Gastrocnemius medialis (tissue), 4 donors: ENCODE data around the gene RPS6KC1. TPM values are rescaled to one million over a fixed set of nuclear protein-coding genes. Genes with fewer than 3 reads are reported as not detected.
A peak's percentile ranks its signal among the peaks of the same experiment; 100 is the strongest.

Source experiments
- ATAC-seq, 2 donors: fragments of 150-250 bp; one replicate each; pipeline ENCODE4 v1.9.1; 2016
- DNase-seq, 2 donors: peaks; one replicate each; pipeline ENCODE4 v3.0.0-alpha.2; 2019
- H3K27ac ChIP-seq, 4 donors: fragments of 200-600 bp; sonication (generic); 1 replicate in 1 of 4; 2 replicates in 3 of 4; pipeline ENCODE4 v1.5.1; 2016 to 2018; ENCODE audit warnings: mild to moderate bottlenecking in 2 of 4, moderate library complexity in 1 of 4
- H3K27me3 ChIP-seq, 3 donors: fragments of 200-600 bp; sonication (generic) in 2 of 3; 1 replicate in 1 of 3; 2 replicates in 2 of 3; pipeline versions ENCODE4 v1.5.1 to v1.6.0; 2016 to 2019; ENCODE audit warnings: mild to moderate bottlenecking in 1 of 3, moderate library complexity in 1 of 3
- H3K36me3 ChIP-seq, 2 donors: fragments of 200-600 bp; sonication (generic) in 1 of 2; one replicate each; pipeline ENCODE4 v1.5.1; 2017 to 2018
- H3K4me1 ChIP-seq, 2 donors: fragments of 200-600 bp; sonication (generic) in 1 of 2; one replicate each; pipeline ENCODE4 v1.5.1; 2016 to 2017; ENCODE audit warnings: mild to moderate bottlenecking in 2 of 2
- H3K4me3 ChIP-seq, 4 donors: fragments of 200-600 bp; sonication (generic) in 3 of 4; 1 replicate in 1 of 4; 2 replicates in 3 of 4; pipeline ENCODE4 v1.5.1; 2016 to 2019; ENCODE audit warnings: mild to moderate bottlenecking in 2 of 4
- H3K9me3 ChIP-seq, 3 donors: fragments of 200-600 bp; sonication (generic) in 2 of 3; 1 replicate in 1 of 3; 2 replicates in 2 of 3; pipeline ENCODE4 v1.5.1; 2016 to 2019
- POLR2A ChIP-seq, 2 donors: fragments of 450-650 bp; IDR thresholded peaks; one replicate each; pipeline ENCODE4 v1.6.1; 2017; ENCODE audit warnings: antibody characterized with exemption in 2 of 2, mild to moderate bottlenecking in 2 of 2, moderate library complexity in 2 of 2
- in situ Hi-C, 4 donors: fragments of 200-750 bp; cut with MboI; loops; one replicate each; pipeline versions ENCODE4 v1.15.0 to v1.8.0; 2017; ENCODE audit warnings: low sequenced_read_pairs in 4 of 4
- intact Hi-C: fragments of 100-400 bp; cut with DNase I; formaldehyde crosslinking; loops from one replicate; pipeline ENCODE4 v1.15.1; 2023; ENCODE audit warnings: low total_unique reads
- total RNA-seq, 4 donors: library from RNA; depleted of rRNA; stranded (reverse); fragments of >200 nt; gene quantifications; one replicate each; pipeline versions ENCODE4 v1.1.0 to v1.2.3, GENCODE V29; 2016
- TF ChIP-seq, protein P1 (sequence below), 5 experiments: fragments of 450-650 bp in 3 of 5; fragments of 200-600 bp in 2 of 5; sonication (generic) in 2 of 5; IDR thresholded peaks in 4 of 5; conservative IDR thresholded peaks in 1 of 5; 1 replicate in 4 of 5; 2 replicates in 1 of 5; pipeline ENCODE4 v1.5.1; 2016 to 2019; ENCODE audit warnings: antibody characterized with exemption in 5 of 5, mild to moderate bottlenecking in 3 of 5, moderate library complexity in 3 of 5

The RPS6KC1 gene
- total RNA-seq, 4 donors from 2014 or later: 14.5 to 22.2 (median 16.2) TPM

DNA sequence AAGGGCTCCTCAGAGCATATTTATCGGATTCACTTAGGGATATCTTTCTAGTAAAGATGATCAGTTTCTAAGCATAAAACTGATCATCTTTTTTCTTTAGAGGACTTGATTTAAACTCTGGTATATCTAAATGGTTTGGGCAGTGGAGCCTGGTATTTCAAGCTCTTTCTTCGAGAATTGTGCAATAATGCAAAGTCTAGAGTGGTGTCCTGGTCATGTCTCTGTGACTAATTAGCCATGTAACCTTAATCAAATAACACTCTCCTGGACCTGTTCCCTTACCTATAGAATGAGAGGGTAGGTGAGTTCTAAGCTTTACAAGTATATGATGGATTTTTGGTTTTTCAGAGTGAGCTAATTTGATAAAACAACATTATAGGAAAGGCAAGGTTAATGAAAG is 225.2 kb downstream of the RPS6KC1 start:
- intact Hi-C loops: no loop called here
- Histone ChIP-seq H3K4me3 (no peak overlapping the region), H3K36me3 (no peaks in the 10 kb centered on the region), H3K27ac (no peak overlapping the region), H3K4me1 (peaks cover 11 to 12% of the 10 kb centered on the region in 2 donors), H3K9me3 (no peaks in the 10 kb centered on the region), H3K27me3 (no peaks in the 10 kb centered on the region)
- no peak for DNase-seq
- in situ Hi-C loops: no loop called here
- TF ChIP-seq, protein P1, sequence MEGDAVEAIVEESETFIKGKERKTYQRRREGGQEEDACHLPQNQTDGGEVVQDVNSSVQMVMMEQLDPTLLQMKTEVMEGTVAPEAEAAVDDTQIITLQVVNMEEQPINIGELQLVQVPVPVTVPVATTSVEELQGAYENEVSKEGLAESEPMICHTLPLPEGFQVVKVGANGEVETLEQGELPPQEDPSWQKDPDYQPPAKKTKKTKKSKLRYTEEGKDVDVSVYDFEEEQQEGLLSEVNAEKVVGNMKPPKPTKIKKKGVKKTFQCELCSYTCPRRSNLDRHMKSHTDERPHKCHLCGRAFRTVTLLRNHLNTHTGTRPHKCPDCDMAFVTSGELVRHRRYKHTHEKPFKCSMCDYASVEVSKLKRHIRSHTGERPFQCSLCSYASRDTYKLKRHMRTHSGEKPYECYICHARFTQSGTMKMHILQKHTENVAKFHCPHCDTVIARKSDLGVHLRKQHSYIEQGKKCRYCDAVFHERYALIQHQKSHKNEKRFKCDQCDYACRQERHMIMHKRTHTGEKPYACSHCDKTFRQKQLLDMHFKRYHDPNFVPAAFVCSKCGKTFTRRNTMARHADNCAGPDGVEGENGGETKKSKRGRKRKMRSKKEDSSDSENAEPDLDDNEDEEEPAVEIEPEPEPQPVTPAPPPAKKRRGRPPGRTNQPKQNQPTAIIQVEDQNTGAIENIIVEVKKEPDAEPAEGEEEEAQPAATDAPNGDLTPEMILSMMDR (IDR thresholded peaks at IDR 0.05 in 4 of 5, conservative IDR thresholded peaks at IDR 0.05 in 1 of 5): no peak
- no peak for TF ChIP-seq POLR2A (IDR thresholded peaks at IDR 0.05)
- peak in 1 of 2 donors; percentile 26 for ATAC-seq

GRCh38 chr1:213277036-213277435 is 226.0 kb downstream of the RPS6KC1 start:
- no peaks in the 10 kb centered on the region for H3K9me3 ChIP-seq
- DNase-seq (no peak), ATAC-seq (peak; percentile 36 to 89)
- no peaks in the 10 kb centered on the region for H3K27me3 ChIP-seq
- intact Hi-C loops: no loop called here
- H3K36me3 ChIP-seq: no peaks in the 10 kb centered on the region
- H3K4me3 ChIP-seq: no peak overlapping the region
- no peak overlapping the region for H3K27ac ChIP-seq
- no peak for TF ChIP-seq POLR2A (IDR thresholded peaks at IDR 0.05)
- TF ChIP-seq, protein P1 (IDR thresholded peaks at IDR 0.05 in 4 of 5, conservative IDR thresholded peaks at IDR 0.05 in 1 of 5): no peak
- H3K4me1 ChIP-seq: peaks cover 10 to 12% of the 10 kb centered on the region in 2 donors
- in situ Hi-C loops: no loop called here

GRCh38 chr1:213279410-213279809 is 228.4 kb downstream of the RPS6KC1 start:
- DNase-seq: no peak
- no peaks in the 10 kb centered on the region for H3K9me3 ChIP-seq
- TF ChIP-seq POLR2A (IDR thresholded peaks at IDR 0.05): no peak
- TF ChIP-seq, protein P1 (IDR thresholded peaks at IDR 0.05 in 4 of 5, conservative IDR thresholded peaks at IDR 0.05 in 1 of 5): no peak
- H3K36me3 ChIP-seq: no peaks in the 10 kb centered on the region
- no peak overlapping the region for H3K27ac ChIP-seq
- no peaks in the 10 kb centered on the region for H3K27me3 ChIP-seq
- in situ Hi-C loops (no loop called here), intact Hi-C loops (no loop called here)
- ATAC-seq: no peak
- peaks cover 6 to 8% of the 10 kb centered on the region in 2 donors for H3K4me1 ChIP-seq
- H3K4me3 ChIP-seq: no peak overlapping the region

DNA sequence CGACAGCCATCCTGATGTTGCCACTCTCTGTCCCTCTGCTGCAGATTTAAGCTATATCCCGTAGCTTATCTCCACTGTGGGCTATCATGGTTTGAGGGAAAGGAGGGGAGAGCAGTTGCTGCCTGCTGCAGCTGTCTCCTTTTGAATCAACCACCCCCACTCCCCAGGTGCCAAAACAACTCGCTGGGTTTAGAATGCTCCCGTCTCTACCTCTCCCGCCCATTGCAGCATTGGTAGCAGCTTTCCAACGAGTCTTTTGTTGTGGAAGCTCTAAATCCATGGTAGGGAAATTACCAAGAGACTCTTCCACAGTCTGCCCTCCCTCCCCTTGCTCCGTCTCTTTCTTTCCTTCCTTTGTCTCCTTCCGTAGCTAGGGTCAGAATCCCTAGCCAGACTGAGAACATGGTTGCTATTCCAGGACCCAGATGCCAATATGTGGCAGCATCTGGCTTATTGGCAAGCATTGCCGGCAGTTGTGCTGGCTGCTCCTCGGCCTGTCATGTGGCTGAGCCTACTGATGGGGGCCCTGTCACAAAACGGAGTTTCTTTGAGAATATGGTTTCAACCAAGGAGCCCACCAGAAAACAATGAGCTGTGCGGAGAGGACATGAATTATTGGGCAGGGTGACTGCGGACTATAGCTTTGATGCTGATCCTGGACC is 230.7 kb downstream of the RPS6KC1 start:
- Histone ChIP-seq H3K4me3 (no peak overlapping the region), H3K27me3 (no peaks in the 10 kb centered on the region), H3K27ac (no peak overlapping the region), H3K4me1 (peaks cover 3 to 6% of the 10 kb centered on the region in 2 donors), H3K36me3 (no peaks in the 10 kb centered on the region), H3K9me3 (no peaks in the 10 kb centered on the region)
- ATAC-seq (no peak), DNase-seq (no peak)
- TF ChIP-seq, protein P1 (IDR thresholded peaks at IDR 0.05 in 4 of 5, conservative IDR thresholded peaks at IDR 0.05 in 1 of 5): no peak
- no peak for TF ChIP-seq POLR2A (IDR thresholded peaks at IDR 0.05)
- intact Hi-C loops (no loop called here), in situ Hi-C loops (no loop called here)

DNA sequence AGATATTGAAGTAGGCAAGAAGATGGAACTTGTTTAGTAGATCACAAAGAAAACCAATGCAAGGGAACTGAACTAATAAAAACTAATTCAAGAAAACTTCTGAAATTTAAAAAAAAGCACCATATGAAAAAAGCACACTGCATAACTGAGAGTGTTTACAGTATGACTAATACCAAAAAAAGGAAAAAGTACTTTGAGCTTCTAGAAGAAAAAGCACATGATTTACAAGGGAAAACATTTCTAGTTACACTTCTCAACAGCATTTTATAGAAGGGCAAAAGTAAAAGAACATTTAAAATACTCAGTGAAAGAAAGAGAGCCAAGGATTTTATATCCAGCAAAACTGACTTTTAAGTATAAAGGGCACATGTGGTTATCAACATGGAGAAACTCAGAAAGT is 233.6 kb downstream of the RPS6KC1 start:
- H3K9me3 ChIP-seq: no peaks in the 10 kb centered on the region
- no peaks in the 10 kb centered on the region for H3K4me1 ChIP-seq
- no peaks in the 10 kb centered on the region for H3K27me3 ChIP-seq
- in situ Hi-C loops: no loop called here
- H3K27ac ChIP-seq: no peak overlapping the region
- no peak for DNase-seq
- TF ChIP-seq POLR2A (IDR thresholded peaks at IDR 0.05): no peak
- TF ChIP-seq, protein P1 (IDR thresholded peaks at IDR 0.05 in 4 of 5, conservative IDR thresholded peaks at IDR 0.05 in 1 of 5): no peak
- H3K4me3 ChIP-seq: no peak overlapping the region
- intact Hi-C loops: no loop called here
- no peak for ATAC-seq
- no peaks in the 10 kb centered on the region for H3K36me3 ChIP-seq
